Measurements from ENCODE around the gene SLC22A15. TPM values are rescaled to one million over a fixed set of nuclear protein-coding genes. Genes with fewer than 3 reads are reported as not detected.
"Not testable (repeated sequence)": the region's sequence is repeated elsewhere in the genome, so short reads cannot be mapped to it uniquely, and the experiment has no call there.

The SLC22A15 gene
- total and polyA plus RNA-seq, 4 donors, result 5.3 to 16.4 (median 10.7) TPM

DNA sequence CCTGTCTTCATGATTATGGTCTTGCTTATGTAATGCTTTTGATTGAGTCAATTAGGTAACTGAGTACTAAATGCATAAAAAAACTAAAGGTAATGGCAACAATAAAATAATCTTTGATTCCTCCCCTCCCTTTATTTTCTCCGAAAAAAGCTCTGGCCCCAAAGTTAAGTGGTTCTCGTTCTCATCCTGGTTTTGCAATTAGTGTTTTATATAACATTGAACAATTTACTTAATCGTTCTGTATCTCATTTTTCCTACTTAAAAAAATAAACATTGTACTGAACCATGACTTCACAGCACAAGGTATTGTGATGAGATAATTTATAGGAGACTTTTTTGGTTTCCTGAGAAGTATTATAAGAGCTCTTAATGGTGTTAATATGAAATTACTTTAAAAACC lies 11.3 kb downstream of the SLC22A15 start:
- no peak overlapping the region for H3K4me3 ChIP-seq
- peaks cover 0 to 1% (median 0%) of the 10 kb centered on the region in 4 donors for H3K36me3 ChIP-seq (ENCODE audit: control insufficient read depth in 4 of 4, insufficient read depth in 4 of 4, low read length in 4 of 4)
- no peaks in the 10 kb centered on the region for H3K4me1 ChIP-seq (ENCODE audit: control insufficient read depth in 5 of 5, insufficient read depth in 5 of 5, low read length in 5 of 5)
- no peak overlapping the region for H3K9ac ChIP-seq (ENCODE audit: insufficient read depth in 1 of 2, low read length in 2 of 2)
- no peaks in the 10 kb centered on the region for H3K27me3 ChIP-seq (ENCODE audit: control insufficient read depth in 3 of 3, insufficient read depth in 3 of 3, low read length in 2 of 3)
- ATAC-seq (ENCODE audit: insufficient read depth, low FRiP score) (no peak), DNase-seq (no peak)
- H3K27ac ChIP-seq (ENCODE audit: low read depth in 1 of 2, low read length in 1 of 2), result no peak overlapping the region
- TF ChIP-seq, protein P1, sequence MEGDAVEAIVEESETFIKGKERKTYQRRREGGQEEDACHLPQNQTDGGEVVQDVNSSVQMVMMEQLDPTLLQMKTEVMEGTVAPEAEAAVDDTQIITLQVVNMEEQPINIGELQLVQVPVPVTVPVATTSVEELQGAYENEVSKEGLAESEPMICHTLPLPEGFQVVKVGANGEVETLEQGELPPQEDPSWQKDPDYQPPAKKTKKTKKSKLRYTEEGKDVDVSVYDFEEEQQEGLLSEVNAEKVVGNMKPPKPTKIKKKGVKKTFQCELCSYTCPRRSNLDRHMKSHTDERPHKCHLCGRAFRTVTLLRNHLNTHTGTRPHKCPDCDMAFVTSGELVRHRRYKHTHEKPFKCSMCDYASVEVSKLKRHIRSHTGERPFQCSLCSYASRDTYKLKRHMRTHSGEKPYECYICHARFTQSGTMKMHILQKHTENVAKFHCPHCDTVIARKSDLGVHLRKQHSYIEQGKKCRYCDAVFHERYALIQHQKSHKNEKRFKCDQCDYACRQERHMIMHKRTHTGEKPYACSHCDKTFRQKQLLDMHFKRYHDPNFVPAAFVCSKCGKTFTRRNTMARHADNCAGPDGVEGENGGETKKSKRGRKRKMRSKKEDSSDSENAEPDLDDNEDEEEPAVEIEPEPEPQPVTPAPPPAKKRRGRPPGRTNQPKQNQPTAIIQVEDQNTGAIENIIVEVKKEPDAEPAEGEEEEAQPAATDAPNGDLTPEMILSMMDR (IDR thresholded peaks at IDR 0.05; ENCODE audit: control extremely low read depth, extremely low read depth), result no peak
- WGBS, 2 donors, result 45 to 70% methylated on average over 3 of the region's 3 CpGs
- no peaks in the 10 kb centered on the region for H3K9me3 ChIP-seq (ENCODE audit: control insufficient read depth in 4 of 4, insufficient read depth in 3 of 4, low read length in 3 of 4)

DNA sequence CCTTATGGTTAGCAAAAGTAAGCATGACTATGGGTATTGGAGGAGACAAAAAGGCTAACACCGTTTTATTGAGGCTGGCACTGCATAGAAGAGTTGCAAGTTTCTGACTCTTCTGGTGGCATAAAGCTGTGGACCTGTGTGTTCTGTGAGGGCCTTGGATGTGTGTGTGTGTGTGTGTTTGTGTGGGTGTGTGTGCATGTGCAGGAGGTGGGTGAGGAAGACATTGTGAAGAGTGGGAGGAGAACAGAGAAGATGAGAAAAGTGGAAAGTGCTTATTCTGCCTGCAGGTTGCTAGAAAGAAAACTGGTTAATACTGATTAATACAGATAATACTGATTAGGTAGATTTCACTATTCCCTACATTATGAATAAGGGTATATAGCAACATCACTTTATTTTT lies 12.6 kb downstream of the SLC22A15 start:
- no peaks in the 10 kb centered on the region for H3K9me3 ChIP-seq (ENCODE audit: control insufficient read depth in 4 of 4, insufficient read depth in 3 of 4, low read length in 3 of 4)
- H3K4me3 ChIP-seq, result no peak overlapping the region
- no peak overlapping the region for H3K27ac ChIP-seq (ENCODE audit: low read depth in 1 of 2, low read length in 1 of 2)
- WGBS, 2 donors, result 91% methylated on average over 1 of the region's 1 CpG
- ATAC-seq (ENCODE audit: insufficient read depth, low FRiP score) (no peak), DNase-seq (no peak)
- peaks cover 0 to 4% (median 2%) of the 10 kb centered on the region in 4 donors for H3K36me3 ChIP-seq (ENCODE audit: control insufficient read depth in 4 of 4, insufficient read depth in 4 of 4, low read length in 4 of 4)
- H3K27me3 ChIP-seq (ENCODE audit: control insufficient read depth in 3 of 3, insufficient read depth in 3 of 3, low read length in 2 of 3), result no peaks in the 10 kb centered on the region
- TF ChIP-seq, protein P1 (IDR thresholded peaks at IDR 0.05; ENCODE audit: control extremely low read depth, extremely low read depth), result no peak
- H3K4me1 ChIP-seq (ENCODE audit: control insufficient read depth in 5 of 5, insufficient read depth in 5 of 5, low read length in 5 of 5), result peaks cover 0 to 1% (median 0%) of the 10 kb centered on the region in 5 donors
- no peak overlapping the region for H3K9ac ChIP-seq (ENCODE audit: insufficient read depth in 1 of 2, low read length in 2 of 2)

DNA sequence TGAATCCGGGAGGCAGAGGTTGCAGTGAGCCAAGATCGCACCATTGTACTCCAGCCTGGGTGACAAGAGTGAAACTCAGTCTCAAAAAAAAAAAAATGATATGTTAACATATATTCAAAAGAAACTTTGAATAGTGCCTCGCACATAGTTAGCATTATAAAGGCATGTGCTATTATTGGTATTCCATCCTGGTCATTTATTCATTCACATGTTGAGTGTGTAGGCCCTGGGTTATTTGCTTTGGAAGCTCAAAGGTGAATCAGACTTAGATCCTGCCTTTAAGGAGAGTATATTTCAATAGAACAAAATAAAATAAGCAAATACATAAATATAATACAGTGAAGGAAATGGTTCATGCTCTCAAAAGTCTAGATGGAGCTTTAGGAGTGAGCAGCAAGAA lies 13.4 kb downstream of the SLC22A15 start:
- Histone ChIP-seq H3K9ac (ENCODE audit: insufficient read depth in 1 of 2, low read length in 2 of 2) (no peak overlapping the region), H3K4me3 (no peak overlapping the region), H3K9me3 (ENCODE audit: control insufficient read depth in 4 of 4, insufficient read depth in 3 of 4, low read length in 3 of 4) (no peaks in the 10 kb centered on the region), H3K36me3 (ENCODE audit: control insufficient read depth in 4 of 4, insufficient read depth in 4 of 4, low read length in 4 of 4) (peaks cover 0 to 4% (median 2%) of the 10 kb centered on the region in 4 donors), H3K4me1 (ENCODE audit: control insufficient read depth in 5 of 5, insufficient read depth in 5 of 5, low read length in 5 of 5) (peaks cover 0 to 1% (median 0%) of the 10 kb centered on the region in 5 donors), H3K27me3 (ENCODE audit: control insufficient read depth in 3 of 3, insufficient read depth in 3 of 3, low read length in 2 of 3) (no peaks in the 10 kb centered on the region), H3K27ac (ENCODE audit: low read depth in 1 of 2, low read length in 1 of 2) (no peak overlapping the region)
- TF ChIP-seq, protein P1 (IDR thresholded peaks at IDR 0.05; ENCODE audit: control extremely low read depth, extremely low read depth), result no peak
- DNase-seq, result no peak
- whole genome bisulfite sequencing, 2 donors, result 96% methylated on average over 3 of the region's 3 CpGs
- no peak for ATAC-seq (ENCODE audit: insufficient read depth, low FRiP score)

DNA sequence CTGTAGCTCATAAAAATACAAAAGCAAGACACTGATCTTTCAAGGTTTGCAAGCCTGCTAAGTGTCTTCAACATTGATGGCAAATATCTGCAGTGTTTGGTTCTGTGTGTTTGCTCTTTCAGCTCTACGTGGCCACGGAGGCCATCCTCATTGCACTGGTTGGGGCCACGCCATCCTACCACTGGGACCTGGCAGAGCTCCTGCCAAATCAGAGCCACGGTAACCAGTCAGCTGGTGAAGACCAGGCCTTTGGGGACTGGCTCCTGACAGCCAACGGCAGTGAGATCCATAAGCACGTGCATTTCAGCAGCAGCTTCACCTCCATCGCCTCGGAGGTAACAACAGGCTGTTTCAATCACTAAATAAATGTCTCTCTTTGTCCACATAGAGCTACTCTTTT lies 15.6 kb downstream of the SLC22A15 start:
- H3K27ac ChIP-seq (ENCODE audit: low read depth in 1 of 2, low read length in 1 of 2), result no peak overlapping the region
- peaks cover 0 to 1% (median 0%) of the 10 kb centered on the region in 5 donors for H3K4me1 ChIP-seq (ENCODE audit: control insufficient read depth in 5 of 5, insufficient read depth in 5 of 5, low read length in 5 of 5)
- H3K9me3 ChIP-seq (ENCODE audit: control insufficient read depth in 4 of 4, insufficient read depth in 3 of 4, low read length in 3 of 4), result no peaks in the 10 kb centered on the region
- no peak for ATAC-seq (ENCODE audit: insufficient read depth, low FRiP score)
- TF ChIP-seq, protein P1 (IDR thresholded peaks at IDR 0.05; ENCODE audit: control extremely low read depth, extremely low read depth), result no peak
- no peak overlapping the region for H3K4me3 ChIP-seq
- H3K36me3 ChIP-seq (ENCODE audit: control insufficient read depth in 4 of 4, insufficient read depth in 4 of 4, low read length in 4 of 4), result peaks cover 0 to 5% (median 2%) of the 10 kb centered on the region in 4 donors
- H3K9ac ChIP-seq (ENCODE audit: insufficient read depth in 1 of 2, low read length in 2 of 2), result no peak overlapping the region
- DNase-seq, result no peak
- WGBS, 2 donors, result 87 to 94% methylated on average over 8 of the region's 8 CpGs
- no peaks in the 10 kb centered on the region for H3K27me3 ChIP-seq (ENCODE audit: control insufficient read depth in 3 of 3, insufficient read depth in 3 of 3, low read length in 2 of 3)

DNA sequence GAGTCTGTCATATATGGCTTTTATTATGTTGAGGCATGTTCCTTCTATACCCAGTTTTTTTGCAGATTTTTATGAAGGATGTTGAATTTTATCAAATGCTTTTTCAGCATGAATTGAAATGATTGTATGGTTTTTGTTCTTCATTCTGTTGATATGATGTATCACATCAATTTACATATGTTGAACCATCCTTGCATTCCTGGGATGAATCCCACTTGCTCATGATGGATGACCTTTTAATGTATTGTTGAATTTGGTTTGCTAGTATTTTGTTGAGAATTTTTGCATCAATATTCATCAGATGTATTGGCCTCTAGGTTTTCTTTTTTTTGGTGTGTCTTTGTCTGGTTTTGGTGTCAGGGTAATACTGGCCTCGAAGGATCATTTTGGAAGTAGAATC lies 21.6 kb downstream of the SLC22A15 start:
- not testable (repeated sequence) for ATAC-seq (ENCODE audit: insufficient read depth, low FRiP score); H3K36me3 ChIP-seq (ENCODE audit: control insufficient read depth in 4 of 4, insufficient read depth in 4 of 4, low read length in 4 of 4)
- WGBS, 2 donors, result 90 to 93% methylated on average over 1 of the region's 1 CpG

More for the DNA sequence above, 21.6 kb downstream of the SLC22A15 start:
- H3K27ac ChIP-seq (ENCODE audit: low read depth in 1 of 2, low read length in 1 of 2); H3K4me1 ChIP-seq (ENCODE audit: control insufficient read depth in 5 of 5, insufficient read depth in 5 of 5, low read length in 5 of 5); H3K4me3 ChIP-seq; H3K27me3 ChIP-seq (ENCODE audit: control insufficient read depth in 3 of 3, insufficient read depth in 3 of 3, low read length in 2 of 3); H3K9me3 ChIP-seq (ENCODE audit: control insufficient read depth in 4 of 4, insufficient read depth in 3 of 4, low read length in 3 of 4); DNase-seq; H3K9ac ChIP-seq (ENCODE audit: insufficient read depth in 1 of 2, low read length in 2 of 2): not testable (repeated sequence)
